ENCODE measurements around the gene APH1B.

DNA sequence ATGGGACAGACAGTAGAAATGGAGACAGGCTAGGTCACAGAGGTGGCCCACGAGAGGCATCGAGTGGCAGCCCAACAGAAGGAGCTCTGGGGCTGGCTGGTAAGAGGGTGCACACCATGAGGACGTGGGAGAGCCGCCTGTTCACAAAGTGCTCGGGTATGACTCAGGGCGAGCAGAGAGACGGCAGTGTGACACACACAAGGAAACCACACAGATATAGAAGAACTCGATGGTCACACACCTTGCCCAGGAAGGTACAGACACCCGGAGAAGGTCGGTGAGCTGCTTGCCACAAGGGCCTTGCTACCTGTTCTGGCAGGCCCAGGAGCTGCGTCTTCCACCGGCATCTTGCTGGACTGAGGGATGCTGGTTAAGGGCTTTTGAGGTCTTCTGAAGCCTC is 54.1 kb downstream of the APH1B start:
- TF ChIP-seq, protein P1, sequence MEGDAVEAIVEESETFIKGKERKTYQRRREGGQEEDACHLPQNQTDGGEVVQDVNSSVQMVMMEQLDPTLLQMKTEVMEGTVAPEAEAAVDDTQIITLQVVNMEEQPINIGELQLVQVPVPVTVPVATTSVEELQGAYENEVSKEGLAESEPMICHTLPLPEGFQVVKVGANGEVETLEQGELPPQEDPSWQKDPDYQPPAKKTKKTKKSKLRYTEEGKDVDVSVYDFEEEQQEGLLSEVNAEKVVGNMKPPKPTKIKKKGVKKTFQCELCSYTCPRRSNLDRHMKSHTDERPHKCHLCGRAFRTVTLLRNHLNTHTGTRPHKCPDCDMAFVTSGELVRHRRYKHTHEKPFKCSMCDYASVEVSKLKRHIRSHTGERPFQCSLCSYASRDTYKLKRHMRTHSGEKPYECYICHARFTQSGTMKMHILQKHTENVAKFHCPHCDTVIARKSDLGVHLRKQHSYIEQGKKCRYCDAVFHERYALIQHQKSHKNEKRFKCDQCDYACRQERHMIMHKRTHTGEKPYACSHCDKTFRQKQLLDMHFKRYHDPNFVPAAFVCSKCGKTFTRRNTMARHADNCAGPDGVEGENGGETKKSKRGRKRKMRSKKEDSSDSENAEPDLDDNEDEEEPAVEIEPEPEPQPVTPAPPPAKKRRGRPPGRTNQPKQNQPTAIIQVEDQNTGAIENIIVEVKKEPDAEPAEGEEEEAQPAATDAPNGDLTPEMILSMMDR (IDR thresholded peaks at IDR 0.05 in 8 of 11, conservative IDR thresholded peaks at IDR 0.05 in 3 of 11): no peak
- TF ChIP-seq POLR2A (IDR thresholded peaks at IDR 0.05): no peak
